OCI-LY1 (cell line): ENCODE results near the gene CFAP97D2.

Experiments used
- EZH2 ChIP-seq: fragments of 200-600 bp; sonication (generic), shearing (Covaris generic); IDR thresholded peaks from 2 replicates; pipeline ENCODE4 v1.8.0; 2017; ENCODE audit warnings: borderline replicate concordance, mixed run types, mild to moderate bottlenecking, antibody characterized with exemption, low read length, moderate library complexity, mixed read lengths
- TF ChIP-seq, protein P1 (sequence below): fragments of 200-600 bp; sonication (generic), shearing (Covaris generic); IDR thresholded peaks from 2 replicates; pipeline ENCODE4 v1.5.1; 2017; ENCODE audit warnings: mild to moderate bottlenecking, antibody characterized with exemption, low read length, moderate library complexity, mixed read lengths

DNA sequence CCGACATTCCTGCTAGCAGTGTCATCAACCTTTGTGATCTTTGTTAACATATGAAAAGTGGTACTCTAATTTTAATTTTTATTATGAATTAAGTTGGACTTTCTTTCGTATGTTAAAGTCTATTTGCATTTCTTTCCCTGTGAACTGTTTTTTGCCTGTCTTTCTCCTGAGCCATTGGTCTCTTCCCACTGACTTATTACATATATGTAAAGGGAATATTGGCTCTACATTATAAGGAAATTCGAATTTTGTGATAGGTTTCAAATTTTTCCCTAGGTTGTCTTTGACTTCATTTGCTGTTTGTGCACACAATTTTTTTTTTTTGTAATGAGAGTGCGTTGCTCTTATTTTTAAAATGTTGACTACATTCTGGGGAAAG, 55.2 kb downstream of the CFAP97D2 start:
- TF ChIP-seq, protein P1, sequence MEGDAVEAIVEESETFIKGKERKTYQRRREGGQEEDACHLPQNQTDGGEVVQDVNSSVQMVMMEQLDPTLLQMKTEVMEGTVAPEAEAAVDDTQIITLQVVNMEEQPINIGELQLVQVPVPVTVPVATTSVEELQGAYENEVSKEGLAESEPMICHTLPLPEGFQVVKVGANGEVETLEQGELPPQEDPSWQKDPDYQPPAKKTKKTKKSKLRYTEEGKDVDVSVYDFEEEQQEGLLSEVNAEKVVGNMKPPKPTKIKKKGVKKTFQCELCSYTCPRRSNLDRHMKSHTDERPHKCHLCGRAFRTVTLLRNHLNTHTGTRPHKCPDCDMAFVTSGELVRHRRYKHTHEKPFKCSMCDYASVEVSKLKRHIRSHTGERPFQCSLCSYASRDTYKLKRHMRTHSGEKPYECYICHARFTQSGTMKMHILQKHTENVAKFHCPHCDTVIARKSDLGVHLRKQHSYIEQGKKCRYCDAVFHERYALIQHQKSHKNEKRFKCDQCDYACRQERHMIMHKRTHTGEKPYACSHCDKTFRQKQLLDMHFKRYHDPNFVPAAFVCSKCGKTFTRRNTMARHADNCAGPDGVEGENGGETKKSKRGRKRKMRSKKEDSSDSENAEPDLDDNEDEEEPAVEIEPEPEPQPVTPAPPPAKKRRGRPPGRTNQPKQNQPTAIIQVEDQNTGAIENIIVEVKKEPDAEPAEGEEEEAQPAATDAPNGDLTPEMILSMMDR: no peak
- TF ChIP-seq EZH2: no peak
